GM23338 (cell line): Measurements from ENCODE around the gene LRRC19. TPM values are rescaled to one million over a fixed set of nuclear protein-coding genes. Genes with fewer than 3 reads are reported as not detected.

ENCODE experiments used
- ATAC-seq: fragments of 200-7000 bp; cut with Tn5 transposase; 3 replicates; pipeline ENCODE4 v1.9.1; 2020
- DNase-seq: peaks from one replicate; pipeline ENCODE4 v3.0.0-alpha.2; 2015; ENCODE audit warnings: low spot score
- H2AFZ ChIP-seq: fragments of 200-600 bp; sonication (generic); 2 replicates; pipeline ENCODE4 v1.8.0; 2016; ENCODE audit warnings: antibody characterized with exemption, mild to moderate bottlenecking, moderate library complexity
- H3F3A ChIP-seq: fragments of 200-600 bp; sonication (generic); replicated peaks from 2 replicates; pipeline ENCODE4 v1.8.0; 2017; ENCODE audit warnings: antibody characterized with exemption, mixed run types, low read depth
- H3K27ac ChIP-seq: fragments of 200-600 bp; sonication (generic); 2 replicates; pipeline ENCODE4 v1.6.1; 2016; ENCODE audit warnings: low read depth
- H3K27me3 ChIP-seq: fragments of 200-600 bp; sonication (generic); 2 replicates; pipeline ENCODE4 v1.8.0; 2016; ENCODE audit warnings: mild to moderate bottlenecking, mixed run types, moderate library complexity; ENCODE audit not compliant: insufficient read depth
- H3K36me3 ChIP-seq: fragments of 200-600 bp; sonication (generic); 2 replicates; pipeline ENCODE4 v1.8.0; 2016; ENCODE audit warnings: mild to moderate bottlenecking; ENCODE audit not compliant: insufficient read depth
- H3K4me1 ChIP-seq: fragments of 200-600 bp; sonication (generic); 2 replicates; pipeline ENCODE4 v1.8.0; 2016; ENCODE audit warnings: mild to moderate bottlenecking, moderate library complexity; ENCODE audit not compliant: insufficient read depth
- H3K4me2 ChIP-seq: fragments of 200-600 bp; sonication (generic); 2 replicates; pipeline ENCODE4 v1.7.1; 2017; ENCODE audit warnings: mixed run types
- H3K4me3 ChIP-seq: fragments of 200-600 bp; sonication (generic); 2 replicates; pipeline ENCODE4 v1.6.1; 2016; ENCODE audit warnings: mixed run types
- H3K79me2 ChIP-seq: fragments of 200-600 bp; sonication (generic); replicated peaks from 2 replicates; pipeline ENCODE4 v1.8.0; 2017; ENCODE audit warnings: mild to moderate bottlenecking; ENCODE audit not compliant: insufficient read depth
- H3K9me2 ChIP-seq: fragments of 200-600 bp; sonication (generic); 2 replicates; pipeline ENCODE4 v1.8.0; 2017; ENCODE audit not compliant: insufficient read depth
- H4K20me1 ChIP-seq: fragments of 200-600 bp; sonication (generic); replicated peaks from 2 replicates; pipeline ENCODE4 v1.8.0; 2017; ENCODE audit warnings: mild to moderate bottlenecking; ENCODE audit not compliant: insufficient read depth
- H3K27ac Mint-ChIP-seq: 2 replicates; pipeline ENCODE4 v1.8.0; 2020; ENCODE audit warnings: inconsistent platforms, mild to moderate bottlenecking, moderate library complexity, mixed read lengths
- H3K27me3 Mint-ChIP-seq: 3 replicates; pipeline ENCODE4 v1.8.0; 2022; ENCODE audit warnings: low read depth, mild to moderate bottlenecking, moderate library complexity, mixed read lengths, inconsistent platforms; ENCODE audit not compliant: insufficient read depth, poor library complexity
- H3K36me3 Mint-ChIP-seq: 3 replicates; pipeline ENCODE4 v1.8.0; 2021; ENCODE audit warnings: low read depth, mild to moderate bottlenecking, inconsistent platforms, moderate library complexity, mixed read lengths
- H3K4me1 Mint-ChIP-seq: 3 replicates; pipeline ENCODE4 v1.8.0; 2020; ENCODE audit warnings: mild to moderate bottlenecking, inconsistent platforms, mixed read lengths
- H3K4me3 Mint-ChIP-seq: 3 replicates; pipeline ENCODE4 v1.8.0; 2021; ENCODE audit warnings: moderate library complexity, mild to moderate bottlenecking, inconsistent platforms, mixed read lengths
- H3K9me3 Mint-ChIP-seq: 3 replicates; pipeline ENCODE4 v1.8.0; 2020; ENCODE audit warnings: moderate library complexity, mild to moderate bottlenecking, inconsistent platforms, mixed read lengths
- JUNB ChIP-seq: IDR thresholded peaks from one replicate; pipeline ENCODE4 v1.6.1; 2016; ENCODE audit warnings: antibody characterized with exemption; ENCODE audit not compliant: unreplicated experiment
- NANOG ChIP-seq: IDR thresholded peaks from 2 replicates; pipeline ENCODE4 v1.6.1; 2016; ENCODE audit warnings: antibody characterized with exemption, borderline replicate concordance
- POLR2AphosphoS5 ChIP-seq: IDR thresholded peaks from 2 replicates; pipeline ENCODE4 v1.6.1; 2016; ENCODE audit warnings: antibody characterized with exemption, low read depth
- STAT1 ChIP-seq: IDR thresholded peaks from one replicate; pipeline ENCODE4 v1.6.1; 2016; ENCODE audit warnings: antibody characterized with exemption; ENCODE audit not compliant: unreplicated experiment
- ZNF331 ChIP-seq: fragments of 250-450 bp; sonication (Bioruptor Pico); IDR thresholded peaks from 2 replicates; pipeline ENCODE4 v1.5.0; 2020; ENCODE audit warnings: low read depth, mild to moderate bottlenecking, moderate library complexity
- polyA plus RNA-seq: library from polyadenylated mRNA; unstranded; fragments of >200 nt; fragmentation: Nextera tagmentation; extraction: Ambion mirVana; gene quantifications from 2 replicates; pipeline ENCODE4 v1.2.1, GENCODE V29; 2016
- total RNA-seq: library from RNA; depleted of rRNA; stranded (reverse); fragments of >200 nt; shearing (Covaris generic); gene quantifications from 2 replicates; pipeline ENCODE4 v1.2.3, GENCODE V29; 2014
- TF ChIP-seq, protein P1 (sequence below), 2 experiments: fragments of 200-600 bp in 1 of 2; sonication (generic) in 1 of 2; conservative IDR thresholded peaks; 2 replicates each; pipeline versions ENCODE4 v1.5.1 to v1.6.1; 2016 to 2017; ENCODE audit warnings: antibody characterized with exemption in 2 of 2, low read depth in 2 of 2, mild to moderate bottlenecking in 2 of 2, moderate library complexity in 1 of 2
- TF ChIP-seq, protein P2 (sequence below): fragments of 250-450 bp; sonication (Bioruptor Pico); IDR thresholded peaks from 2 replicates; pipeline ENCODE4 v1.5.0; 2020; ENCODE audit warnings: mild to moderate bottlenecking, moderate library complexity
- TF ChIP-seq, protein P3 (sequence below): IDR thresholded peaks from one replicate; pipeline ENCODE4 v1.6.1; 2018; ENCODE audit warnings: antibody characterized with exemption; ENCODE audit not compliant: unreplicated experiment

Gene LRRC19
- total and polyA plus RNA-seq, 2 experiments from 2014 or later, result 0.71 TPM; not detected in 1

DNA sequence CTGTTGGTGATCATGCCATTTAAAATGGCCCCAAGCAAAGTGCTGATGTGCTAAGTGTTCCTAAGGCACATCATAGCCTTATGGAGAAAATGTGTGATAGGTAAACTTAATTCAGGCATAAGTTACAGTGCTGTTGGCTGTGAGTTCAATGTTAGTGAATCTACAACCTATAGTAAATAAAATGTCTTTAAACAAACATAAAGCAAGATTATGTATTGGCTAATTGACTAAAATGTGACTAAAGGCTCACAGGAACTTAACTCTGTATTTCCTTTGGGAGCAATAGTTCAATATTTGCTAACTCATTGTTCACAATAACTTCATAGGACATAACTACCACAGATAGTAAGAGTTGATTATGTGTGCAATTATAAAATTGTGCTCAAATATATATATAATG is 49.4 kb upstream of the LRRC19 start:
- Mint-ChIP-seq H3K36me3 (no peaks in the 10 kb centered on the region), H3K27me3 (no peaks in the 10 kb centered on the region), H3K9me3 (no peaks in the 10 kb centered on the region), H3K27ac (no peak overlapping the region), H3K4me3 (no peak overlapping the region), H3K4me1 (no peaks in the 10 kb centered on the region)
- ATAC-seq (no peak), DNase-seq (no peak)
- H3K9me2 ChIP-seq, result no peaks in the 10 kb centered on the region
- H3K36me3 ChIP-seq, result no peaks in the 10 kb centered on the region
- no peaks in the 10 kb centered on the region for H3K4me1 ChIP-seq
- H3F3A ChIP-seq, result no peaks in the 10 kb centered on the region
- TF ChIP-seq, protein P1, sequence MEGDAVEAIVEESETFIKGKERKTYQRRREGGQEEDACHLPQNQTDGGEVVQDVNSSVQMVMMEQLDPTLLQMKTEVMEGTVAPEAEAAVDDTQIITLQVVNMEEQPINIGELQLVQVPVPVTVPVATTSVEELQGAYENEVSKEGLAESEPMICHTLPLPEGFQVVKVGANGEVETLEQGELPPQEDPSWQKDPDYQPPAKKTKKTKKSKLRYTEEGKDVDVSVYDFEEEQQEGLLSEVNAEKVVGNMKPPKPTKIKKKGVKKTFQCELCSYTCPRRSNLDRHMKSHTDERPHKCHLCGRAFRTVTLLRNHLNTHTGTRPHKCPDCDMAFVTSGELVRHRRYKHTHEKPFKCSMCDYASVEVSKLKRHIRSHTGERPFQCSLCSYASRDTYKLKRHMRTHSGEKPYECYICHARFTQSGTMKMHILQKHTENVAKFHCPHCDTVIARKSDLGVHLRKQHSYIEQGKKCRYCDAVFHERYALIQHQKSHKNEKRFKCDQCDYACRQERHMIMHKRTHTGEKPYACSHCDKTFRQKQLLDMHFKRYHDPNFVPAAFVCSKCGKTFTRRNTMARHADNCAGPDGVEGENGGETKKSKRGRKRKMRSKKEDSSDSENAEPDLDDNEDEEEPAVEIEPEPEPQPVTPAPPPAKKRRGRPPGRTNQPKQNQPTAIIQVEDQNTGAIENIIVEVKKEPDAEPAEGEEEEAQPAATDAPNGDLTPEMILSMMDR (conservative IDR thresholded peaks at IDR 0.05; ENCODE audit: low read depth in 2 of 2), result no peak
- TF ChIP-seq NANOG, result no peak
- no peak for TF ChIP-seq ZNF331 (CRISPR knock-in tag)
- no peak for TF ChIP-seq JUNB
- no peak for TF ChIP-seq STAT1
- TF ChIP-seq, protein P2, sequence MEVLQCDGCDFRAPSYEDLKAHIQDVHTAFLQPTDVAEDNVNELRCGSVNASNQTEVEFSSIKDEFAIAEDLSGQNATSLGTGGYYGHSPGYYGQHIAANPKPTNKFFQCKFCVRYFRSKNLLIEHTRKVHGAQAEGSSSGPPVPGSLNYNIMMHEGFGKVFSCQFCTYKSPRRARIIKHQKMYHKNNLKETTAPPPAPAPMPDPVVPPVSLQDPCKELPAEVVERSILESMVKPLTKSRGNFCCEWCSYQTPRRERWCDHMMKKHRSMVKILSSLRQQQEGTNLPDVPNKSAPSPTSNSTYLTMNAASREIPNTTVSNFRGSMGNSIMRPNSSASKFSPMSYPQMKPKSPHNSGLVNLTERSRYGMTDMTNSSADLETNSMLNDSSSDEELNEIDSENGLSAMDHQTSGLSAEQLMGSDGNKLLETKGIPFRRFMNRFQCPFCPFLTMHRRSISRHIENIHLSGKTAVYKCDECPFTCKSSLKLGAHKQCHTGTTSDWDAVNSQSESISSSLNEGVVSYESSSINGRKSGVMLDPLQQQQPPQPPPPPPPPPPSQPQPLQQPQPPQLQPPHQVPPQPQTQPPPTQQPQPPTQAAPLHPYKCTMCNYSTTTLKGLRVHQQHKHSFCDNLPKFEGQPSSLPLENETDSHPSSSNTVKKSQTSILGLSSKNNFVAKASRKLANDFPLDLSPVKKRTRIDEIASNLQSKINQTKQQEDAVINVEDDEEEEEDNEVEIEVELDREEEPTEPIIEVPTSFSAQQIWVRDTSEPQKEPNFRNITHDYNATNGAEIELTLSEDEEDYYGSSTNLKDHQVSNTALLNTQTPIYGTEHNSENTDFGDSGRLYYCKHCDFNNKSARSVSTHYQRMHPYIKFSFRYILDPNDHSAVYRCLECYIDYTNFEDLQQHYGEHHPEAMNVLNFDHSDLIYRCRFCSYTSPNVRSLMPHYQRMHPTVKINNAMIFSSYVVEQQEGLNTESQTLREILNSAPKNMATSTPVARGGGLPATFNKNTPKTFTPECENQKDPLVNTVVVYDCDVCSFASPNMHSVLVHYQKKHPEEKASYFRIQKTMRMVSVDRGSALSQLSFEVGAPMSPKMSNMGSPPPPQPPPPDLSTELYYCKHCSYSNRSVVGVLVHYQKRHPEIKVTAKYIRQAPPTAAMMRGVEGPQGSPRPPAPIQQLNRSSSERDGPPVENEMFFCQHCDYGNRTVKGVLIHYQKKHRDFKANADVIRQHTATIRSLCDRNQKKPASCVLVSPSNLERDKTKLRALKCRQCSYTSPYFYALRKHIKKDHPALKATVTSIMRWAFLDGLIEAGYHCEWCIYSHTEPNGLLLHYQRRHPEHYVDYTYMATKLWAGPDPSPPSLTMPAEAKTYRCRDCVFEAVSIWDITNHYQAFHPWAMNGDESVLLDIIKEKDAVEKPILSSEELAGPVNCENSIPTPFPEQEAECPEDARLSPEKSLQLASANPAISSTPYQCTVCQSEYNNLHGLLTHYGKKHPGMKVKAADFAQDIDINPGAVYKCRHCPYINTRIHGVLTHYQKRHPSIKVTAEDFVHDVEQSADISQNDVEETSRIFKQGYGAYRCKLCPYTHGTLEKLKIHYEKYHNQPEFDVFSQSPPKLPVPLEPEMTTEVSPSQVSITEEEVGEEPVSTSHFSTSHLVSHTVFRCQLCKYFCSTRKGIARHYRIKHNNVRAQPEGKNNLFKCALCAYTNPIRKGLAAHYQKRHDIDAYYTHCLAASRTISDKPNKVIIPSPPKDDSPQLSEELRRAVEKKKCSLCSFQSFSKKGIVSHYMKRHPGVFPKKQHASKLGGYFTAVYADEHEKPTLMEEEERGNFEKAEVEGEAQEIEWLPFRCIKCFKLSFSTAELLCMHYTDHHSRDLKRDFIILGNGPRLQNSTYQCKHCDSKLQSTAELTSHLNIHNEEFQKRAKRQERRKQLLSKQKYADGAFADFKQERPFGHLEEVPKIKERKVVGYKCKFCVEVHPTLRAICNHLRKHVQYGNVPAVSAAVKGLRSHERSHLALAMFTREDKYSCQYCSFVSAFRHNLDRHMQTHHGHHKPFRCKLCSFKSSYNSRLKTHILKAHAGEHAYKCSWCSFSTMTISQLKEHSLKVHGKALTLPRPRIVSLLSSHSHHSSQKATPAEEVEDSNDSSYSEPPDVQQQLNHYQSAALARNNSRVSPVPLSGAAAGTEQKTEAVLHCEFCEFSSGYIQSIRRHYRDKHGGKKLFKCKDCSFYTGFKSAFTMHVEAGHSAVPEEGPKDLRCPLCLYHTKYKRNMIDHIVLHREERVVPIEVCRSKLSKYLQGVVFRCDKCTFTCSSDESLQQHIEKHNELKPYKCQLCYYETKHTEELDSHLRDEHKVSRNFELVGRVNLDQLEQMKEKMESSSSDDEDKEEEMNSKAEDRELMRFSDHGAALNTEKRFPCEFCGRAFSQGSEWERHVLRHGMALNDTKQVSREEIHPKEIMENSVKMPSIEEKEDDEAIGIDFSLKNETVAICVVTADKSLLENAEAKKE, result no peak
- TF ChIP-seq POLR2AphosphoS5, result no peak
- TF ChIP-seq, protein P3, sequence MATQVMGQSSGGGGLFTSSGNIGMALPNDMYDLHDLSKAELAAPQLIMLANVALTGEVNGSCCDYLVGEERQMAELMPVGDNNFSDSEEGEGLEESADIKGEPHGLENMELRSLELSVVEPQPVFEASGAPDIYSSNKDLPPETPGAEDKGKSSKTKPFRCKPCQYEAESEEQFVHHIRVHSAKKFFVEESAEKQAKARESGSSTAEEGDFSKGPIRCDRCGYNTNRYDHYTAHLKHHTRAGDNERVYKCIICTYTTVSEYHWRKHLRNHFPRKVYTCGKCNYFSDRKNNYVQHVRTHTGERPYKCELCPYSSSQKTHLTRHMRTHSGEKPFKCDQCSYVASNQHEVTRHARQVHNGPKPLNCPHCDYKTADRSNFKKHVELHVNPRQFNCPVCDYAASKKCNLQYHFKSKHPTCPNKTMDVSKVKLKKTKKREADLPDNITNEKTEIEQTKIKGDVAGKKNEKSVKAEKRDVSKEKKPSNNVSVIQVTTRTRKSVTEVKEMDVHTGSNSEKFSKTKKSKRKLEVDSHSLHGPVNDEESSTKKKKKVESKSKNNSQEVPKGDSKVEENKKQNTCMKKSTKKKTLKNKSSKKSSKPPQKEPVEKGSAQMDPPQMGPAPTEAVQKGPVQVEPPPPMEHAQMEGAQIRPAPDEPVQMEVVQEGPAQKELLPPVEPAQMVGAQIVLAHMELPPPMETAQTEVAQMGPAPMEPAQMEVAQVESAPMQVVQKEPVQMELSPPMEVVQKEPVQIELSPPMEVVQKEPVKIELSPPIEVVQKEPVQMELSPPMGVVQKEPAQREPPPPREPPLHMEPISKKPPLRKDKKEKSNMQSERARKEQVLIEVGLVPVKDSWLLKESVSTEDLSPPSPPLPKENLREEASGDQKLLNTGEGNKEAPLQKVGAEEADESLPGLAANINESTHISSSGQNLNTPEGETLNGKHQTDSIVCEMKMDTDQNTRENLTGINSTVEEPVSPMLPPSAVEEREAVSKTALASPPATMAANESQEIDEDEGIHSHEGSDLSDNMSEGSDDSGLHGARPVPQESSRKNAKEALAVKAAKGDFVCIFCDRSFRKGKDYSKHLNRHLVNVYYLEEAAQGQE, result no peak
- no peaks in the 10 kb centered on the region for H3K79me2 ChIP-seq
- no peak overlapping the region for H2AFZ ChIP-seq
- no peaks in the 10 kb centered on the region for H4K20me1 ChIP-seq
- H3K4me3 ChIP-seq, result no peak overlapping the region
- H3K27me3 ChIP-seq, result no peaks in the 10 kb centered on the region
- H3K4me2 ChIP-seq, result no peak overlapping the region
- no peak overlapping the region for H3K27ac ChIP-seq
